ENCODE data around the gene CUBN. TPM values are rescaled to one million over a fixed set of nuclear protein-coding genes. Genes with fewer than 3 reads are reported as not detected.
A peak's percentile ranks its signal among the peaks of the same experiment; 100 is the strongest.

CUBN gene
- total and polyA plus RNA-seq, 12 donors: 0.41 to 9.3 (median 1.3) TPM

GRCh38 chr10:16919121-16919982 is 210.3 kb downstream of the CUBN start:
- Histone ChIP-seq H3K4me3 (no peak overlapping the region), H3K4me1 (replicated peaks in 1 of 2) (no peaks in the 10 kb centered on the region), H3K27me3 (no peaks in the 10 kb centered on the region), H3K36me3 (replicated peaks in 1 of 2) (no peaks in the 10 kb centered on the region), H3K9me3 (replicated peaks in 1 of 3) (no peaks in the 10 kb centered on the region), H3K27ac (peak overlapping the region in 1 of 5 donors; percentile 52)
- TF ChIP-seq CTCF (IDR thresholded peaks at IDR 0.05): no peak
- TF ChIP-seq POLR2A (IDR thresholded peaks at IDR 0.05): no peak
- WGBS, 4 donors: 55 to 67% (median 59%) methylated on average over 9 of the region's 9 CpGs
- intact Hi-C loops (cut with DNase I): no loop called here
- DNase-seq: peak in 3 of 7 donors; percentile 11 to 26 (median 15)

- 87 to 97% (median 91%) methylated on average over 6 of the region's 6 CpGs for WGBS, 4 donors
- DNase-seq: no peak
- H3K4me3 ChIP-seq: no peak overlapping the region
- TF ChIP-seq POLR2A (IDR thresholded peaks at IDR 0.05): no peak
- TF ChIP-seq CTCF (IDR thresholded peaks at IDR 0.05): no peak
- H3K36me3 ChIP-seq (replicated peaks in 1 of 2): no peaks in the 10 kb centered on the region
- intact Hi-C loops (cut with DNase I): no loop called here
- H3K27ac ChIP-seq: no peak overlapping the region
- H3K27me3 ChIP-seq: no peaks in the 10 kb centered on the region
- H3K9me3 ChIP-seq (replicated peaks in 1 of 3): no peaks in the 10 kb centered on the region
- no peaks in the 10 kb centered on the region for H3K4me1 ChIP-seq (replicated peaks in 1 of 2)
Observed at GRCh38 chr10:16916496-16916895, 213.1 kb downstream of the CUBN start.

GRCh38 chr10:16915300-16915699 is 214.3 kb downstream of the CUBN start:
- Histone ChIP-seq H3K36me3 (replicated peaks in 1 of 2) (no peaks in the 10 kb centered on the region), H3K4me3 (no peak overlapping the region), H3K27ac (no peak overlapping the region), H3K4me1 (replicated peaks in 1 of 2) (no peaks in the 10 kb centered on the region), H3K9me3 (replicated peaks in 1 of 3) (no peaks in the 10 kb centered on the region), H3K27me3 (no peaks in the 10 kb centered on the region)
- no peak for TF ChIP-seq POLR2A (IDR thresholded peaks at IDR 0.05)
- no peak for TF ChIP-seq CTCF (IDR thresholded peaks at IDR 0.05)
- intact Hi-C loops (cut with DNase I): no loop called here
- WGBS, 4 donors: 73 to 83% (median 78%) methylated on average over 2 of the region's 2 CpGs
- no peak for DNase-seq

GRCh38 chr10:16913266-16913665 is 216.3 kb downstream of the CUBN start:
- Histone ChIP-seq H3K27me3 (no peaks in the 10 kb centered on the region), H3K4me3 (no peak overlapping the region), H3K36me3 (replicated peaks in 1 of 2) (no peaks in the 10 kb centered on the region), H3K4me1 (replicated peaks in 1 of 2) (no peaks in the 10 kb centered on the region), H3K27ac (no peak overlapping the region), H3K9me3 (replicated peaks in 1 of 3) (no peaks in the 10 kb centered on the region)
- WGBS, 4 donors: 91 to 95% (median 93%) methylated on average over 4 of the region's 4 CpGs
- DNase-seq: no peak
- intact Hi-C loops (cut with DNase I): no loop called here
- TF ChIP-seq CTCF (IDR thresholded peaks at IDR 0.05) (no peak), POLR2A (IDR thresholded peaks at IDR 0.05) (no peak)
